HepG2 (cell line): Measurements from ENCODE around the gene ZNF628. TPM values are rescaled to one million over a fixed set of nuclear protein-coding genes. Genes with fewer than 3 reads are reported as not detected.

Experiments
- AGO1 ChIP-seq: fragments of 200-400 bp; formaldehyde crosslinking; IDR thresholded peaks from 2 replicates; pipeline ENCODE4 v1.6.1; 2017; ENCODE audit warnings: mild to moderate bottlenecking, low read depth, low read length, moderate library complexity; ENCODE audit not compliant: poor library complexity, severe bottlenecking
- EED ChIP-seq: sonication (generic); formaldehyde crosslinking; IDR thresholded peaks from 2 replicates; pipeline ENCODE4 v1.5.0; 2020; ENCODE audit warnings: mild to moderate bottlenecking, missing genetic modification reagents
- HOXA7 ChIP-seq: sonication (generic); formaldehyde crosslinking; IDR thresholded peaks from 2 replicates; pipeline ENCODE4 v1.8.1; 2022; ENCODE audit warnings: mild to moderate bottlenecking, missing genetic modification reagents, moderate library complexity
- NFE2L1 ChIP-seq: sonication (generic); formaldehyde crosslinking; IDR thresholded peaks from 2 replicates; pipeline ENCODE4 v1.4.0; 2020; ENCODE audit warnings: missing genetic modification reagents, mild to moderate bottlenecking, borderline replicate concordance
- RAD51 ChIP-seq: fragments of 450-650 bp; IDR thresholded peaks from 2 replicates; pipeline ENCODE4 v1.6.1; 2016; ENCODE audit warnings: borderline replicate concordance
- SAP130 ChIP-seq: IDR thresholded peaks from 2 replicates; pipeline ENCODE4 v1.6.1; 2016; ENCODE audit warnings: low read depth
- SRF ChIP-seq: IDR thresholded peaks from 2 replicates; pipeline ENCODE4 v1.6.1; 2011; ENCODE audit warnings: mild to moderate bottlenecking, low read depth, low read length, moderate library complexity
- ZC3H13 ChIP-seq: sonication (generic); formaldehyde crosslinking; IDR thresholded peaks from 2 replicates; pipeline ENCODE4 v1.8.1; 2023; ENCODE audit warnings: mild to moderate bottlenecking, missing genetic modification reagents, moderate library complexity
- ZNF331 ChIP-seq: sonication (generic); formaldehyde crosslinking; IDR thresholded peaks from 2 replicates; pipeline ENCODE4 v1.4.0; 2020; ENCODE audit warnings: missing genetic modification reagents
- ZNF614 ChIP-seq: IDR thresholded peaks from 2 replicates; pipeline ENCODE4 v1.6.1; 2018; ENCODE audit warnings: missing biosample characterization, missing genetic modification reagents, inconsistent platforms, borderline replicate concordance
- polyA plus RNA-seq, 8 experiments: library from polyadenylated mRNA; depleted of rRNA in 3 of 8; stranded (reverse) in 7 of 8; unstranded in 1 of 8; fragments of >200 nt; fragmentation: Illumina TruSeq in 4 of 8; extraction: Trizol in 4 of 8; gene quantifications; 2 replicates each; pipeline versions ENCODE4 v1.2.1 to v1.2.3, GENCODE V29; 2011 to 2016; ENCODE audit warnings: low read depth in 4 of 8, missing spikeins in 1 of 8, mixed read lengths in 1 of 8; ENCODE audit not compliant: insufficient read depth in 1 of 8
- total RNA-seq, 5 experiments: library from RNA; depleted of rRNA; stranded (reverse); fragments of >200 nt; fragmentation: Illumina TruSeq; extraction: Trizol; gene quantifications; 2 replicates each; pipeline ENCODE4 v1.2.3, GENCODE V29; 2016; ENCODE audit warnings: low read depth in 1 of 5
- TF ChIP-seq, protein P1 (sequence below): sonication (generic); formaldehyde crosslinking; IDR thresholded peaks from 2 replicates; pipeline ENCODE4 v1.5.0; 2020; ENCODE audit warnings: missing genetic modification reagents
- TF ChIP-seq, protein P2 (sequence below): sonication (generic); formaldehyde crosslinking; IDR thresholded peaks from 2 replicates; pipeline ENCODE4 v1.4.0; 2020; ENCODE audit warnings: missing genetic modification reagents, borderline replicate concordance
- TF ChIP-seq, protein P3 (sequence below): sonication (generic); formaldehyde crosslinking; IDR thresholded peaks from 2 replicates; pipeline ENCODE4; 2020; ENCODE audit warnings: missing genetic modification reagents, mild to moderate bottlenecking, borderline replicate concordance
- TF ChIP-seq, protein P4 (sequence below), 2 experiments: sonication (generic) in 1 of 2; formaldehyde crosslinking in 1 of 2; IDR thresholded peaks; 2 replicates each; pipeline versions ENCODE4 v1.4.0 to v1.6.1; 2016 to 2020; ENCODE audit warnings: borderline replicate concordance in 1 of 2, low read depth in 1 of 2, mild to moderate bottlenecking in 1 of 2, missing genetic modification reagents in 1 of 2

Gene ZNF628
- total and polyA plus RNA-seq, 2 of the 13 experiments (the other 11 are each of a cell fraction or from before 2014, with no cell fraction given): 0.54 to 1.2 TPM

DNA sequence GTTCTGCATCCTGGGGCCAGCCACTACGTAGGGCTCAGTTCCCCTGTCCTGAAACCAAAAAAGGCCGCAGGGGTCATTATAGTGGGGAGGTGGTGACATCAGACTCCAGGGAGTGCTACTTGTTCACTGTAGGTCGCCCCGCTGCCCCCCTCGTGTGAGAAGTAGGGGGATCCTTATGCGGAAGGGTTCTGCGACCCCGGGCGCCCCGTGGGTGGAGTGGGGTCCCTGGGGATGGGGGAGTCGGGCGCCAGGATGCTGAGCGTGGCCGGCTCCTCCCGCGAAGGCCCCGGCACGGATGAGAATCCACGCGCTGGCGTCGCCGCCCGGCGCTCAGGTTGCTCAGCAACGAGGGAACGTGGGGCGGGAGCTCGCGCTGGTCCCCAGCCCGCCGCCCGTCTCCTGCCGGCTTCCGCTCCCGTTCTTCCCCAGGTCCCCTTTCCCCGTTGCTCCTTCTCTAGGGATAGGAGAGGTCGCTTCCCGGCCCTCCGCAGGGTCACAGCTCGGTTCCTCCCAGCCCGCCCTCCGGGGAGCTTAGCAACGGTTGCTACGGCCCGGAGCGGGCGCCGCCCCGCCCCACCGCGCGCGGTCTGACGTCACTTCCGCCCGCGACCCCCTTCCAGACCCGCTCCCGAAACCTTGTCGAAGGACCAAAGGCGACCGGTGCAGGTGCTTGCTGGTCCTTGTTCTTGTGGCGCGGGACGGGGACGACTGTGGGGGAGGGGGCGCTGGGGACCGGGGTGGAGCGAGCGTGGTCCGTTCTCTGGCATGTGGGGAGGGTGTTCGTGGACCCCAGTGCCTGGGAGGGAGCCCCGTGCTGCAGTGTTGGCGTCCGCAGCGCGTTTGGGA is 8.4 kb downstream of the ZNF628 start, which contains the start of gene NAT14 (continued):
- TF ChIP-seq SAP130 (CRISPR knock-in tag): peak; percentile 58; the same call in 1 of the 2 replicates
- TF ChIP-seq RAD51: no peak
- TF ChIP-seq NFE2L1 (CRISPR knock-in tag): no peak
- 0 out of 2 replicates have a peak, but pooled peaks have one; percentile 43 for TF ChIP-seq EED (CRISPR knock-in tag)
- TF ChIP-seq HOXA7 (CRISPR knock-in tag): no peak
- TF ChIP-seq, protein P1, sequence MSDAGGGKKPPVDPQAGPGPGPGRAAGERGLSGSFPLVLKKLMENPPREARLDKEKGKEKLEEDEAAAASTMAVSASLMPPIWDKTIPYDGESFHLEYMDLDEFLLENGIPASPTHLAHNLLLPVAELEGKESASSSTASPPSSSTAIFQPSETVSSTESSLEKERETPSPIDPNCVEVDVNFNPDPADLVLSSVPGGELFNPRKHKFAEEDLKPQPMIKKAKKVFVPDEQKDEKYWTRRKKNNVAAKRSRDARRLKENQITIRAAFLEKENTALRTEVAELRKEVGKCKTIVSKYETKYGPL: no peak
- TF ChIP-seq SRF: no peak
- TF ChIP-seq, protein P2, sequence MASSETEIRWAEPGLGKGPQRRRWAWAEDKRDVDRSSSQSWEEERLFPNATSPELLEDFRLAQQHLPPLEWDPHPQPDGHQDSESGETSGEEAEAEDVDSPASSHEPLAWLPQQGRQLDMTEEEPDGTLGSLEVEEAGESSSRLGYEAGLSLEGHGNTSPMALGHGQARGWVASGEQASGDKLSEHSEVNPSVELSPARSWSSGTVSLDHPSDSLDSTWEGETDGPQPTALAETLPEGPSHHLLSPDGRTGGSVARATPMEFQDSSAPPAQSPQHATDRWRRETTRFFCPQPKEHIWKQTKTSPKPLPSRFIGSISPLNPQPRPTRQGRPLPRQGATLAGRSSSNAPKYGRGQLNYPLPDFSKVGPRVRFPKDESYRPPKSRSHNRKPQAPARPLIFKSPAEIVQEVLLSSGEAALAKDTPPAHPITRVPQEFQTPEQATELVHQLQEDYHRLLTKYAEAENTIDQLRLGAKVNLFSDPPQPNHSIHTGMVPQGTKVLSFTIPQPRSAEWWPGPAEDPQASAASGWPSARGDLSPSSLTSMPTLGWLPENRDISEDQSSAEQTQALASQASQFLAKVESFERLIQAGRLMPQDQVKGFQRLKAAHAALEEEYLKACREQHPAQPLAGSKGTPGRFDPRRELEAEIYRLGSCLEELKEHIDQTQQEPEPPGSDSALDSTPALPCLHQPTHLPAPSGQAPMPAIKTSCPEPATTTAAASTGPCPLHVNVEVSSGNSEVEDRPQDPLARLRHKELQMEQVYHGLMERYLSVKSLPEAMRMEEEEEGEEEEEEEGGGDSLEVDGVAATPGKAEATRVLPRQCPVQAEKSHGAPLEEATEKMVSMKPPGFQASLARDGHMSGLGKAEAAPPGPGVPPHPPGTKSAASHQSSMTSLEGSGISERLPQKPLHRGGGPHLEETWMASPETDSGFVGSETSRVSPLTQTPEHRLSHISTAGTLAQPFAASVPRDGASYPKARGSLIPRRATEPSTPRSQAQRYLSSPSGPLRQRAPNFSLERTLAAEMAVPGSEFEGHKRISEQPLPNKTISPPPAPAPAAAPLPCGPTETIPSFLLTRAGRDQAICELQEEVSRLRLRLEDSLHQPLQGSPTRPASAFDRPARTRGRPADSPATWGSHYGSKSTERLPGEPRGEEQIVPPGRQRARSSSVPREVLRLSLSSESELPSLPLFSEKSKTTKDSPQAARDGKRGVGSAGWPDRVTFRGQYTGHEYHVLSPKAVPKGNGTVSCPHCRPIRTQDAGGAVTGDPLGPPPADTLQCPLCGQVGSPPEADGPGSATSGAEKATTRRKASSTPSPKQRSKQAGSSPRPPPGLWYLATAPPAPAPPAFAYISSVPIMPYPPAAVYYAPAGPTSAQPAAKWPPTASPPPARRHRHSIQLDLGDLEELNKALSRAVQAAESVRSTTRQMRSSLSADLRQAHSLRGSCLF: no peak
- TF ChIP-seq ZC3H13: peak; percentile 98
- no peak for TF ChIP-seq ZNF614 (CRISPR knock-in tag)
- TF ChIP-seq, protein P3, sequence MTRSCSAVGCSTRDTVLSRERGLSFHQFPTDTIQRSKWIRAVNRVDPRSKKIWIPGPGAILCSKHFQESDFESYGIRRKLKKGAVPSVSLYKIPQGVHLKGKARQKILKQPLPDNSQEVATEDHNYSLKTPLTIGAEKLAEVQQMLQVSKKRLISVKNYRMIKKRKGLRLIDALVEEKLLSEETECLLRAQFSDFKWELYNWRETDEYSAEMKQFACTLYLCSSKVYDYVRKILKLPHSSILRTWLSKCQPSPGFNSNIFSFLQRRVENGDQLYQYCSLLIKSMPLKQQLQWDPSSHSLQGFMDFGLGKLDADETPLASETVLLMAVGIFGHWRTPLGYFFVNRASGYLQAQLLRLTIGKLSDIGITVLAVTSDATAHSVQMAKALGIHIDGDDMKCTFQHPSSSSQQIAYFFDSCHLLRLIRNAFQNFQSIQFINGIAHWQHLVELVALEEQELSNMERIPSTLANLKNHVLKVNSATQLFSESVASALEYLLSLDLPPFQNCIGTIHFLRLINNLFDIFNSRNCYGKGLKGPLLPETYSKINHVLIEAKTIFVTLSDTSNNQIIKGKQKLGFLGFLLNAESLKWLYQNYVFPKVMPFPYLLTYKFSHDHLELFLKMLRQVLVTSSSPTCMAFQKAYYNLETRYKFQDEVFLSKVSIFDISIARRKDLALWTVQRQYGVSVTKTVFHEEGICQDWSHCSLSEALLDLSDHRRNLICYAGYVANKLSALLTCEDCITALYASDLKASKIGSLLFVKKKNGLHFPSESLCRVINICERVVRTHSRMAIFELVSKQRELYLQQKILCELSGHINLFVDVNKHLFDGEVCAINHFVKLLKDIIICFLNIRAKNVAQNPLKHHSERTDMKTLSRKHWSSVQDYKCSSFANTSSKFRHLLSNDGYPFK (CRISPR knock-in tag): peak; percentile 45; the same call in 1 of the 2 replicates
- peak; percentile 92 for TF ChIP-seq AGO1
- 0 out of 2 replicates have a peak, but pooled peaks have one; percentile 22 for TF ChIP-seq ZNF331
- TF ChIP-seq, protein P4, sequence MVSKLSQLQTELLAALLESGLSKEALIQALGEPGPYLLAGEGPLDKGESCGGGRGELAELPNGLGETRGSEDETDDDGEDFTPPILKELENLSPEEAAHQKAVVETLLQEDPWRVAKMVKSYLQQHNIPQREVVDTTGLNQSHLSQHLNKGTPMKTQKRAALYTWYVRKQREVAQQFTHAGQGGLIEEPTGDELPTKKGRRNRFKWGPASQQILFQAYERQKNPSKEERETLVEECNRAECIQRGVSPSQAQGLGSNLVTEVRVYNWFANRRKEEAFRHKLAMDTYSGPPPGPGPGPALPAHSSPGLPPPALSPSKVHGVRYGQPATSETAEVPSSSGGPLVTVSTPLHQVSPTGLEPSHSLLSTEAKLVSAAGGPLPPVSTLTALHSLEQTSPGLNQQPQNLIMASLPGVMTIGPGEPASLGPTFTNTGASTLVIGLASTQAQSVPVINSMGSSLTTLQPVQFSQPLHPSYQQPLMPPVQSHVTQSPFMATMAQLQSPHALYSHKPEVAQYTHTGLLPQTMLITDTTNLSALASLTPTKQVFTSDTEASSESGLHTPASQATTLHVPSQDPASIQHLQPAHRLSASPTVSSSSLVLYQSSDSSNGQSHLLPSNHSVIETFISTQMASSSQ (IDR thresholded peaks at IDR 0.05; ENCODE audit: low read depth): no peak
- TF ChIP-seq, protein P4 (CRISPR knock-in tag; IDR thresholded peaks at IDR 0.05; ENCODE audit: borderline replicate concordance): 0 out of 2 replicates have a peak, but pooled peaks have one; percentile 22
